GM12872 (cell line): ENCODE measurements around the gene SRF.

Experiments
- TF ChIP-seq, protein P1 (sequence below): IDR thresholded peaks from 3 replicates; pipeline ENCODE4 v1.5.1; 2011; ENCODE audit warnings: low read depth, mild to moderate bottlenecking, low read length, moderate library complexity; ENCODE audit not compliant: insufficient read depth

Gene SRF

DNA sequence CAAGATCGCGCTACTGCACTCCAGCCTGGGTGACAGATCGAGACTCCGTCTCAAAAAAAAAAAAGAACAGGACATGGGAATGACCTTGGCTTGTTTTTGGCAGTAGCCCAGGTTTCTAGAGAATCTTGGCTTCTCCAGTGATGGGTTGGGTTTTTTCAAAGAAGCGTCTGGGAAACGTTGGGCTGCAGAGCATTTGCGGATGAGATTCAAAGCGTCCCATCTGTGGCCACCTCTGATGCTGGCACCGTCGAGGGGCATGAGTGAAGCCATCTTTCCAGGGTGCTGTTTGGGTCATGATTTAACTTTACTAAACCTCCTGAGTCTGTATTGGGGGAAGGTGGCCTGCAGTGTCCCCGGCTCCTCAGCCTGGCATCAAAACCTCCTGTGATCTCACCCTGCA lies 43.2 kb upstream of the SRF start:
- TF ChIP-seq, protein P1, sequence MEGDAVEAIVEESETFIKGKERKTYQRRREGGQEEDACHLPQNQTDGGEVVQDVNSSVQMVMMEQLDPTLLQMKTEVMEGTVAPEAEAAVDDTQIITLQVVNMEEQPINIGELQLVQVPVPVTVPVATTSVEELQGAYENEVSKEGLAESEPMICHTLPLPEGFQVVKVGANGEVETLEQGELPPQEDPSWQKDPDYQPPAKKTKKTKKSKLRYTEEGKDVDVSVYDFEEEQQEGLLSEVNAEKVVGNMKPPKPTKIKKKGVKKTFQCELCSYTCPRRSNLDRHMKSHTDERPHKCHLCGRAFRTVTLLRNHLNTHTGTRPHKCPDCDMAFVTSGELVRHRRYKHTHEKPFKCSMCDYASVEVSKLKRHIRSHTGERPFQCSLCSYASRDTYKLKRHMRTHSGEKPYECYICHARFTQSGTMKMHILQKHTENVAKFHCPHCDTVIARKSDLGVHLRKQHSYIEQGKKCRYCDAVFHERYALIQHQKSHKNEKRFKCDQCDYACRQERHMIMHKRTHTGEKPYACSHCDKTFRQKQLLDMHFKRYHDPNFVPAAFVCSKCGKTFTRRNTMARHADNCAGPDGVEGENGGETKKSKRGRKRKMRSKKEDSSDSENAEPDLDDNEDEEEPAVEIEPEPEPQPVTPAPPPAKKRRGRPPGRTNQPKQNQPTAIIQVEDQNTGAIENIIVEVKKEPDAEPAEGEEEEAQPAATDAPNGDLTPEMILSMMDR = no peak

DNA sequence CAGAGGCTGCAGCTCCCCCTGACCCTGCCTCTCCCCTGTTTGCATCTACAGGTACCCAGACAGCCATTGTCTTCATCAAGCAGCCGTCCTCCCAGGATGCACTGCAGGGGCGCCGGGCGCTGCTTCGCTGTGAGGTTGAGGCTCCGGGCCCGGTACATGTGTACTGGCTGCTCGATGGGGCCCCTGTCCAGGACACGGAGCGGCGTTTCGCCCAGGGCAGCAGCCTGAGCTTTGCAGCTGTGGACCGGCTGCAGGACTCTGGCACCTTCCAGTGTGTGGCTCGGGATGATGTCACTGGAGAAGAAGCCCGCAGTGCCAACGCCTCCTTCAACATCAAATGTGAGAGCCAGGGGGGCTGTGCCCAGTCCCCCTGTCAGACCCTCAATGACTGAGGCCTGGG lies 42.1 kb upstream of the SRF start:
- TF ChIP-seq, protein P1 = no peak

GRCh38 chr6:43129434-43130194 lies 41.5 kb upstream of the SRF start:
- TF ChIP-seq, protein P1 = peak; percentile 59

DNA sequence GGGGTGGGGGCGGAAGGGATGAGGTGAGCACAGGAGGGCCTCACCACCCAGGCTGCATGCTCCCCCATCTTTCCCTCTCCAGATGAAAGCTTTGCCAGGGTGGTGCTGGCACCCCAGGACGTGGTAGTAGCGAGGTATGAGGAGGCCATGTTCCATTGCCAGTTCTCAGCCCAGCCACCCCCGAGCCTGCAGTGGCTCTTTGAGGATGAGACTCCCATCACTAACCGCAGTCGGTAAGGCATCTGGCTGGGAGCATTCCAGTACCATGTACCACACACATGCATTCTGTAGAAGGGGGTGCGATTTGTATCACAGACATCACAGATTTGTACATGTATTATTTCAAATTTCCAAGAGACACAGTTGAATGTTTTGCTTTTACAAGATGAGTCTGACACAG lies 40.6 kb upstream of the SRF start:
- TF ChIP-seq, protein P1 = no peak

GRCh38 chr6:43138267-43138666 lies 32.8 kb upstream of the SRF start:
- TF ChIP-seq, protein P1 = no peak

DNA sequence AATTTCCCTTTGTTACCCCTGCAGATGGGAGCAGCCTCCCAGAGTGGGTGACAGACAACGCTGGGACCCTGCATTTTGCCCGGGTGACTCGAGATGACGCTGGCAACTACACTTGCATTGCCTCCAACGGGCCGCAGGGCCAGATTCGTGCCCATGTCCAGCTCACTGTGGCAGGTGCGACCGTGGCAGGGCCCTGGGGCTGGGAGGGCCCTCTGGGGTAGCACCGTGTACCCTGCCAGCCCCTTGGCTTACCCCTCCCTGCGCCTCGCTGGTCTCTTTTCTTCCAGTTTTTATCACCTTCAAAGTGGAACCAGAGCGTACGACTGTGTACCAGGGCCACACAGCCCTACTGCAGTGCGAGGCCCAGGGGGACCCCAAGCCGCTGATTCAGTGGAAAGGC lies 29.4 kb upstream of the SRF start:
- TF ChIP-seq, protein P1 = no peak

DNA sequence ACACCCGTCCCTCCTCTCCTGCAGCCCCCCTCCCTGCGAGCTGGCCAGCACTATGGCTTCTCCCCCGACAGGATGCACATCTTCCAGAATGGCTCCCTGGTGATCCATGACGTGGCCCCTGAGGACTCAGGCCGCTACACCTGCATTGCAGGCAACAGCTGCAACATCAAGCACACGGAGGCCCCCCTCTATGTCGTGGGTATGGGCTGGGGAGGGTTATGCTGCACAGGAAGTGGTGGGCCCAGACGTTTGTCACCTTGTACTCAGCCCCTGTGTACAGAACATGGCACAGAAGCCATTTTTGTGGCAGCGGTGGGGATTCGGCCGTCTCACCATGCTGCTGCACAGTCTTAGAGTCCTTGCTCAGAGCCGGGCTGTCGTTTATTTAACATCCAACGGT lies 29.0 kb upstream of the SRF start:
- TF ChIP-seq, protein P1 = no peak
